NK-92 (cell line): ENCODE results near the gene VSNL1.

Source experiments
- DNase-seq: peaks from one replicate; lab custom pipeline; 2025; ENCODE audit not compliant: unreplicated experiment; lab: John Stamatoyannopoulos, UW

The VSNL1 gene

GRCh38 chr2:17580319-17580715 is 39.8 kb downstream of the VSNL1 start:
- DNase-seq, result no peak

GRCh38 chr2:17581831-17582230 is 41.3 kb downstream of the VSNL1 start:
- DNase-seq, result no peak

GRCh38 chr2:17583166-17583565 is 42.7 kb downstream of the VSNL1 start:
- no peak for DNase-seq

GRCh38 chr2:17583646-17584045 is 43.1 kb downstream of the VSNL1 start:
- DNase-seq, result no peak

GRCh38 chr2:17584689-17585088 is 44.2 kb downstream of the VSNL1 start:
- DNase-seq, result no peak

- DNase-seq, result no peak
Observed at GRCh38 chr2:17587469-17587868, 47.0 kb downstream of the VSNL1 start.

- DNase-seq, result no peak
Observed at GRCh38 chr2:17588031-17588430, 47.5 kb downstream of the VSNL1 start.

- no peak for DNase-seq
Observed at GRCh38 chr2:17589406-17590035, 49.0 kb downstream of the VSNL1 start.

GRCh38 chr2:17590342-17590911 is 49.9 kb downstream of the VSNL1 start:
- DNase-seq, result no peak

GRCh38 chr2:17591846-17592245 is 51.4 kb downstream of the VSNL1 start:
- DNase-seq, result no peak

GRCh38 chr2:17592731-17593409 is 52.4 kb downstream of the VSNL1 start:
- DNase-seq, result no peak

GRCh38 chr2:17593445-17593840 is 52.9 kb downstream of the VSNL1 start:
- no peak for DNase-seq

GRCh38 chr2:17593841-17594491 is 53.5 kb downstream of the VSNL1 start:
- DNase-seq, result no peak

- no peak for DNase-seq
Observed at GRCh38 chr2:17594533-17595401, 54.3 kb downstream of the VSNL1 start.

- DNase-seq, result no peak
Observed at GRCh38 chr2:17599617-17600016, 59.1 kb downstream of the VSNL1 start.

- no peak for DNase-seq
Observed at GRCh38 chr2:17600556-17601204, 60.2 kb downstream of the VSNL1 start.

- DNase-seq, result no peak
Observed at GRCh38 chr2:17604050-17604449, 63.6 kb downstream of the VSNL1 start.

GRCh38 chr2:17605696-17606095 is 65.2 kb downstream of the VSNL1 start:
- no peak for DNase-seq

GRCh38 chr2:17606851-17607250 is 66.4 kb downstream of the VSNL1 start:
- no peak for DNase-seq

- DNase-seq, result no peak
Observed at GRCh38 chr2:17607379-17607778, 66.9 kb downstream of the VSNL1 start.

GRCh38 chr2:17608251-17608650 is 67.8 kb downstream of the VSNL1 start:
- DNase-seq, result no peak
